Stimulated activated CD8-positive, alpha-beta memory T cell treated with anti-CD3 and anti-CD28 coated beads, Interleukin-4, amount 100 ng/mL, for 24 hours (primary cell): ENCODE results near the gene RHD.
"Not testable (repeated sequence)": the region's sequence is repeated elsewhere in the genome, so short reads cannot be mapped to it uniquely, and the experiment has no call there.

Source experiments
- DNase-seq: peaks from one replicate; pipeline ENCODE4 v3.0.0-alpha.2; 2020; ENCODE audit warnings: low read depth

The RHD gene

DNA sequence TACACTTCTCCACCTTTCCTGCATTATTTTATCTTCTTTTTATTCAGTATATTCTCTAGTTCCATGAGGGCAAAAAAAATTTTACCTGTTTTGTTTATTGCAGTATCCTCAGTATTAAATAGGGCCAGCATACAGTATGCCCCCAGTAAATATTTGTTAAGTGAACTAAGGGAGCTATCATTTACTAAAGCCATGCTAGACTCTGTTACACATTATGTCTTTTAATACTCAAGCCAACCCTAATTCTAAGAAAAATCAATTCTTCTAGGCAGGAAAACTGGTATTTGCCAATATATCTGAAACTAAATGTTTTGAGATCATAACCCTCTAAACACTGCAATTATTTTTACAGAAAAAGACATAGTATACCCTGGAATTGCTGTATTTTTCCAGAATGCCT is 84.1 kb downstream of the RHD start:
- DNase-seq: no peak

DNA sequence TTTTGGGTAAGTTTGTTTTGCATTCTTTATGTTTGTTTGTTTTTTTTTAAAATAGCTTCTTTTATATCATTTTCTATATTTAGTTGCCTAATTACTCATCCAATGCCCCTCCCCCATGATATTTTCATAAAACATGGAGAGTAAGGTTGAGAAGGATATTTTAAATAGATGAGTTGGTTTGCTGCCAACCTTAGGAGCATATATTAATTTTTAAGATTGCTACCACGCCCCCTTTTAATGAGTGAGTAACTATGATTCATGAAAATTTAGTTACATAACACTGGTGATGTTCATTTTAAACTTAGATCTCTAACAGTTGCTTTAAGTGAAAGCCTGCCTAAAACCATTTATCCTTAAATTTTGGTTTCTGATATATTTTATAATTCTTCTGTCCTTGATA is 84.5 kb downstream of the RHD start:
- DNase-seq: no peak

- DNase-seq: no peak
These were observed 88.6 kb downstream of the RHD start for GRCh38 chr1:25360596-25361581.

DNA sequence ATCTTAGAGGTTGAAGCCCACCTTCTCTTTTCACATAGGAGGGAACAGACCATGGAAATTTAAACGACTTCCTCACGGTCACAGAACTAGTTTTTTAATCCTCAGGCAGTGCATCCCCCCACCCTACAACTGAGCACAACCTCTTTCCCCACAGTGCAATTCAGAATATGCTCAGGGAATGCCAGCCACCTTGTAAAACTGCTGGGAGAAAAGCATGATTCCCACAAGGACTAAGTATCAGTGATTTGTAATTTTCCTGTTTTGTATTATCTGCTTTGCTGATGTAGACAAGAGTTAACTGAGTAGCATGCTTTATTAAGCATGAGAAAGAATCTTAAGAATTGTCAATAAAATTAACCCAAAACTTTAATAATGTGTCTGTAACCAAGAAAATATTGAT is 89.6 kb downstream of the RHD start:
- no peak for DNase-seq

DNA sequence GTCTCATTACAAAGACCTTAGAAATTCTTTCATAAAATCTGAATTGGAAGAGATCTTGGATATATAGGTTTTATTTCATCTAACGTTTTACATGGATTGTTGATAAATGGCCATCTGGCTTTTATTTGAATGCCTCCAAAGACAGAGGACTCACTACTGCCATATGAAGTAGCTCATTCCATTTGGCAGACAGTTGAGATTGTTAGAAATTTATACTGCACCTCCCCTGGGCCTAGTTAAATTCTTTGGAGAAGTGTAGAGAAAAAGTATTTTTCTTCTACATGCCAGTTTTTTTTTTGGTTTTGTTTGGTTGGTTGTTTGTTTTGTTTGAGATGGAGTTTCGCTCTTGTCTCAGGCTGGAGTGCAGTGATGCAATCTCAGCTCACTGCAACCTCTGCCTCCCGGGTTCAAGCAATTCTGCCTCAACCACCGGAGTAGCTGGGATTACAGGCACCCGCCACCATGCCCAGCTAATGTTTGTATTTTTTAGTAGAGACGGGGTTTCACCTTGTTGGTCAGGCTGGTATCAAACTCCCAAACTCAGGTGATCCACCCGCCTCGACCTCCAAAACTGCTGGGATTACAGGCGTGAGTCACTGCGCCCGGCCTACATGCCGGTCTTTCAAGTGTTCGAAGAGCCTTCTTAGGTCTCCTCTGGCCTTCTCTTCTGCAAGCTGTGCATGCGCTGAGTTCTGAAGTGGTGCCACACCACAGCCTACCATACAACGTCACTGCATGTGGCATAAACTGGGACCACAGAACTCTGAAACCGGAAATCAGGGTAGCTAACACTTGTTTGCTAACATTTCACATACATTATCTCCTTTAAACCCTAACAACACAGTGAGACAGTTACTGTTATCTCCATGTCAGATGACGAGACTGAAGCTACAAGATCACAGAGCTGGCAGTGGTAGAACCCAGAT is 90.6 kb downstream of the RHD start:
- not testable (repeated sequence) for DNase-seq

- no peak for DNase-seq
These were observed 96.9 kb downstream of the RHD start for GRCh38 chr1:25369241-25369640.

- DNase-seq: not testable (repeated sequence)
These were observed 97.5 kb downstream of the RHD start for GRCh38 chr1:25369691-25370271.

DNA sequence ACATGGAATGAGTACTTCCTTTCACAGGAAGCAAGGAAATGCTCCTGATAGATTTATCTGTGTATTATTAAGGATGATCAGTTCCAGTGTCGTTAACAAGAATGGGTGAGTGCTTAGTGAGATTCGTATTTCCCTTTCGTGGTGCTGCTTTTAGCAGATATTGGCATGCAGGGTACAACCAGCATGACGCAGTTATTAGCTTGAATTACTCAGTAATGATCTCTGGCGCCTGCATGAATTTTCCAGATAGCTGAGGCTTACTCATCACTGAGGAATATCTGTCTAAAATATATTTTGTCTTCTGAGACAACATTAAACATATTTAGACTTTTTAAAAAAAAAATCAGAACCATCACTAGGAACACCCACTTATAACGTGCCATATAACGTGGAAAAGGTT is 99.4 kb downstream of the RHD start:
- DNase-seq: not testable (repeated sequence)

GRCh38 chr1:25378367-25378766 is 106.1 kb downstream of the RHD start:
- not testable (repeated sequence) for DNase-seq
